GM12864 (cell line): ENCODE data around the gene LCAT.
A peak's percentile ranks its signal among the peaks of the same experiment; 100 is the strongest.

Experiments used
- DNase-seq: peaks from one replicate; pipeline ENCODE4 v3.0.0-alpha.2; 2011; ENCODE audit warnings: low read depth
- H3K4me3 ChIP-seq: 2 replicates; pipeline ENCODE4 v1.5.1; 2011; ENCODE audit warnings: mild to moderate bottlenecking, low read depth, low read length, control low read depth
- CTCF ChIP-seq: IDR thresholded peaks from 2 replicates; pipeline ENCODE4 v1.5.1; 2011; ENCODE audit warnings: low read depth, mild to moderate bottlenecking, moderate library complexity, low read length, control low read depth, inconsistent platforms; ENCODE audit errors: missing control alignments

The LCAT gene

GRCh38 chr16:67892375-67892774 lies 51.5 kb downstream of the LCAT start:
- no peak for DNase-seq
- H3K4me3 ChIP-seq = peak overlapping the region; percentile 55; the same call in 1 of the 2 replicates
- no peak for TF ChIP-seq CTCF
